DMS 273 treated with DMSO at 0.1 percent for 48 hours (cell line): ENCODE measurements around the gene ST6GALNAC4.

Experiments used
- DNase-seq: peaks from one replicate; lab custom pipeline; 2025; lab: John Stamatoyannopoulos, UW

The ST6GALNAC4 gene, protein sequence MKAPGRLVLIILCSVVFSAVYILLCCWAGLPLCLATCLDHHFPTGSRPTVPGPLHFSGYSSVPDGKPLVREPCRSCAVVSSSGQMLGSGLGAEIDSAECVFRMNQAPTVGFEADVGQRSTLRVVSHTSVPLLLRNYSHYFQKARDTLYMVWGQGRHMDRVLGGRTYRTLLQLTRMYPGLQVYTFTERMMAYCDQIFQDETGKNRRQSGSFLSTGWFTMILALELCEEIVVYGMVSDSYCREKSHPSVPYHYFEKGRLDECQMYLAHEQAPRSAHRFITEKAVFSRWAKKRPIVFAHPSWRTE

DNA sequence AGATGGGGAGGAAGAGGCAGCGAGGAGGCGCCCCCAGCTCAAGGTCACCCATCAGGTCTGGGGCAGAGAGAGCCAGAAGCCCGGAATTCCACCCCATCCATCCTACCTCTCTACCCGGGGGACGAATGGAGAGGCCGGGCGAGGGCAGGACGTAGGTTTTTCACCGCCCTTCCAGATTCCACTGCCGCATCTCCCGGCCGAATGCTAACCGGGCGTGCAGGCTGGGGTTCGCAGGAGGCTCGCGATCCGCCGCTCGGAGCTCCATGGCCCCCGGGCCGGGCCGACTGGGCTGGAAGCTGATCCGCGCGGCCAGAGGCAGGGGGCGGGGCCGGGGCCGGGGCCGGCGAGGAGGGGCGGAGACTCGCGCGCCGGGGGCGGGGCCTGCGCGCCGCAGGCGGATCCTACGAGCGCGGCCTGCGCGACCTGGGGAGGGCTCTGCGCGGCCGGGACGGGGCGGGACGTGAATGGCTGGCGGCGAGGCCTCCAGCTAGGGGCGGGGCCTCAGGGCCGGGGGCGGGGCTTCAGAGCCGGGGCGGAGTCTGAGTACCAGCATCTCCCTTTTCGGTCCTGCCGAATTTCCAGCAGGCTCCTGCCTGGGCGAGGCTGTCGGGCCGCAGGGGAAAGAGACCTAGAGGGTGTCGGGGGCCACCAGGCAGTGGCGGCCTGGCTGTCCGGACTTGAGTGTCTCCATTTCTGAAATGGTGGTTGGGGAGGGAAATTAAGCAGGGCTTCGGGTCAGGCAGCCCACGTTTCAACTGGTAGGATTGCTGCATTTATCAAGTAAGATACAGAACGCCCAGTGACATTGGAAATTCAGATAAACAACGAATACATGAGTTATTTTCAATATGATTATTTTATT, at the start of gene ST6GALNAC4:
TSS of gene ST6GALNAC4 (minus strand) at position 322 of the 862 bp plus-strand sequence. CDS start 622 bp downstream, outside the sequence.
- DNase-seq, result peak; percentile 62

DNA sequence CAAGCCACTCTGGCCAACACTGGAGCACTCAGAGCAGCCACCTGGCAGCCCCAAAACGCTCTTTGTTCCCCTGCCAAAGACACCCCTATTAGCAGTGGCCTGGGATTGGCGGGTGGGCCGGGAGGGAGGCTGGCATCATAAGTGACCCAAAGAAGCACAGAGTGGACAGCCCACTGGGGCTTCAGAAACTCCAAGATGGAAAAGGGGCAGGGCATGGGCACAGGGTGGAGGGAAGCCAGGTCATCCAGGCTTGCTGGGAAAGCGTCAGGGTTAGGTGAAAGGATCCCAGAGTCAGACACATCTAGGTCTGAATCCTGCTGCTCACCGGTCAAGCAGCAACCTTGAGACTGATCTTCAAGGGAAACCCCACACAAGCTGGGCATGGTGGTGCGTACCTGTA, 49.1 kb upstream of the ST6GALNAC4 start:
- no peak for DNase-seq

DNA sequence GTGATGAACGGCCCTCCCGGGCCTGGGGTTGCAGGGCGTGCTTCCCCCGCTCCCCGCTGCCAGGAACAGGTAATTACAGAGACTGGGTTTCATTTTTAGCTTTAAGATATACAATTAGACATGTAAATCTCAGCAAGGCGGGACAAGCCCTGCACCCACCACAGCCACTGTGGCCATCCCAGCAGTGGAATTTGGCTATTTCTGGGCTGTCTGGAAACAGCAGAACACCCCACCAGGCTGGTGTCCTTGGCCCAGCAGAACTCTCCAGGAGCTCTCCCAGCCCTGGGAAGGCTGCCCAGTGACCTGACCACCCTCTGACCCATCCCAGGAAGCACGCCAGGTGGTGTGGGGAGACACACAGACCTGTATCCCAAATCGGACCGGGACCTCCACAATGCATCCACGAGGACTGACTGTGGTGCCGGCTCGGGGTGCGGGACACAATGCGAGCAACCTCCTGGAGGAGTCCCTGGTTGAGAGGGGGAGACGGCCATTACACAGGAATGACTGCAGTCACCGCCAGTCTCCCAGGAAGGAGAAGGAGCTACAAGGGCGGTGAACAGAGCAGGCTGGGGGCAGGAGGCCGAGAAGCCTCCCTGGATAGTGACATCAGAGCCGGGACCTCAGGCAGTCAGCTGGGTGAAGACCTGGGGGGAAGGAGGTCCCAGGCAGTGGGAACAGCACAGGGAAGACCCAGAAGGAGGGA, 46.7 kb upstream of the ST6GALNAC4 start:
- DNase-seq, result no peak

DNA sequence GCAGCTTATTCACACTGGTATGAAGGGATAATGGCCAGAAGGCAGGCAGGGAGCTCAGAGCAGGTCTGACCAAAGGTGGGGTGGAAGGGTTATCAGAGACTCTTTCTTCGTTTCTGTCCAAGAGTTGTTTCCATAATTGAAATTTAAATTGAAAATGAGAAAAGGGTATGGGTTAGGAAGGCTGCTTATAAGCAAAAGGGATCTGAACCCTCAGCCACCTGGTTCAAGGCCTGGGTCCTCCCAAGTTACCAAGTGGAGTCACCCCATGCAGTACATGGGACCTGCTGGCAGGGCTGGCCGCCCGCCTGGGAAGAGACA, 46.2 kb upstream of the ST6GALNAC4 start:
- DNase-seq, result no peak

DNA sequence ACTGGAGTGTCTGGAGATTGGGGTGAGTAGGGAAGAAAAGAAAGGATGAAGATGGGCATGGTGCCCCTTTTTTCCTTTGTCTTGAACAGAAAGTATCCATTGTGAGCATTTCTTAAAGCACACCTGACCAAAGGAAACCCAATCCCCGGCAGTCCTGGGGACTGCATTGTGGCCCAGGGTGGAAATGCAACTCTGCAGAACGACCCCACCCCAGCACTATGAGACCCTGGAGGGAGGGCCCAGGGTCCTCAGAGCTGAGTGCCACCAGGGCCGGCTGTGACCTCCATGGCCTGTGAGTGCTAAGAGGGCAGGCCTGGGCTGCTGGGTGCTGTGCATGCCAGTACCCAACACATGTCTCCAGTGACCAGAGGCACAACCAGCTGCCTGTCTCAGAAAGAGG, 45.4 kb upstream of the ST6GALNAC4 start:
- no peak for DNase-seq

DNA sequence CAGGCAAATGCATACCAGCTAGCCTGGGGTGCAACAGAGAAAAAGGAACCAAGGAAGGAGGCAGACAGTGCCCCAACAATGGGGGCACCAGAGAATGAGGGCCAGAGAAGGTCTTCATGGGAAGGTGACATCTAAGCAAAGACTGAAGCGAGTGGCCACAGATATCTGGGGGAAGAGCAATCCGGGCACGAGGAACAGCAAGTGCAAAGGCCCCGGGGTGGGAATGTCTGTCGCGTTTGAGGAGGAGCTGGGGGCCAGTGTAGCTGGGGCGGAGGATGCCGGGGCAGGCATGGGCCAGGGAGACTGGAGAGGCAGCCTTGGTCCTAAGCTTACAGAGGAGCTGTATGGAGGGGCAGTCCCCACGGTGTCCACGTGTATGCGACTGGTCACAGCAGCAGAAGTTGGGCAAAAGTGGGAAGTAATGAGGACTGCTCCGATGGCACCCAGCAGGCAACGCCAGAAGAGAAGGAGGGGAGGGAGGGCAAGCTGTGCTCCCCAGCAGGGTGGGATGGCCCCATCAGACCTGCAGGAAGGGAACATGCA, 44.8 kb upstream of the ST6GALNAC4 start:
- DNase-seq, result no peak

DNA sequence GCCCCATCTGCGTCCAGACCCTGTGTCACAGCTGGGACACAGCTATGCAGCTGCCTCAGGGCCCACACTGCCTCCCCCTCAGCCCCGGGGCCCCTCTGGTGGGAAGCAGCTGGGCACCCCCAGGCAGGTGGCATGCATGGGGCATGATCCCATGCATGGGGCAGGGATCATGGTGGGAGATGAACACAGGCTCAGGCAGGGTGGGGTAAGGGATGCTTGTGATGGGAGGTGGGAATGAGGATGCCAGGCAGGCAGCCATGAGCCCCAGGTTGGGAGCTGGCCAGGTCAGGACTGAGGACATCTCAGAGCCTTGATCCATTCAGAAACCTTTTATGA, 44.3 kb upstream of the ST6GALNAC4 start:
- DNase-seq, result no peak

DNA sequence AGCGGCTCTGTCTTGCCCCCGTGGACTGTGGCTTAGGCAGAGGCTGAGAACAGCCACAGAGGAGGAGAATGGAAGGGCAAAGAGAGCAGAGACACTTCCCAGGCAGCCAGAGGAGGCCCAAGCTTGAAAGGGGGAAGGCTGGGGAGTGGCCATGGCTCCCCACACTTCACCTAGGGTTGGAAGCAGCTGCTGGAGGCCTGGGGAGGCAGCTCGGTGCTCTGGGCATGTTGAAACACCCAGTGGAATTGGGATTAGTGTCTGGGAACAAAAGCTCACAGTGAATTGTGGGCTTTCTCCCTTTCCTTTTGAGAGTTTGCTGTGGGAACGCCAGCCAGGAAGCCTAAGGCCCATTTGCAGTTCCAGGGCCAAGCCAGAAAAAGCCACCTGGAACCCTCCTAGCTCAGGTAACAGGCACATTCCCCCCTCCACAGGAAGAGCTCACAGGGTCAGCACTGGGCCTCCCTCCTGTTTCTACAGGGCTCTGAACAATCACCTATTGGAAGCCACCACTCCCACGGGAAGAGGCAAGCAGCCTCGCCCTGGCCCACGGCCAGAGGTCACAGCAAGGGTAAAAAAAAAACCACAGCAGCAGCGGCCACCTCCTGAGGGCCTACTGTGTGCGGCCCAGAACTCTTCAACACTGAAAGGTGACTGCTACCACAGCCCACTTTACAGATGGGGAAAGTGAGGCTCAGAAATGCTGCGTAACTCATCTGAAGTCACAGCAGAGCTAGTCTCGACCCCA, 43.7 kb upstream of the ST6GALNAC4 start:
- DNase-seq, result no peak

DNA sequence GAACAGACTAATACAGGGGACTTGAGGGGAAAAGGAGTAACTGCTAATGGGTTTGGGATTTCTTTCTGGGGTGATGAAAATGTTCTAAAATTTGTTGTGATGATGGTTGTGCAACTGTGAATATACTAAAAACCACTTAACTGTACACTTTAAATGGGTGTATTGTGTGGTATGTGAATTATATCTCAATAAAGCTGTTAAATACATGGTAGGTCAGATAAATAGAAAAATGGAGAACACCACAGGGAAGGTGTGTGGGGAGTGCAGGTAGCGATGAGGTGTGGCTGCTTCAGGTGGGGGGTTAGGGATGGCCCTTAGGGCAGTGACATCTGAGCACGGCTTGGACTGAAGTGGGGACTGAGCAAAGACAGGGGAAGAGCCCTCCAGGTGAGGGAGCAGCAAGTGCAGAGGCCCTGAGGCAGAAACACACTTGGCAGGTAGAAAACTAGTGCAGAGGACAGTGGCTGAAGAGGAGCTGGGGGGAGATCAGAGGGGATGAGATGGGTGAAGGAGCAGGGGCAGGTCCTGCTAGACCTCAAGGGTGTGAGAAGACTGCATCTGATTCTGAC, 43.1 kb upstream of the ST6GALNAC4 start:
- no peak for DNase-seq

DNA sequence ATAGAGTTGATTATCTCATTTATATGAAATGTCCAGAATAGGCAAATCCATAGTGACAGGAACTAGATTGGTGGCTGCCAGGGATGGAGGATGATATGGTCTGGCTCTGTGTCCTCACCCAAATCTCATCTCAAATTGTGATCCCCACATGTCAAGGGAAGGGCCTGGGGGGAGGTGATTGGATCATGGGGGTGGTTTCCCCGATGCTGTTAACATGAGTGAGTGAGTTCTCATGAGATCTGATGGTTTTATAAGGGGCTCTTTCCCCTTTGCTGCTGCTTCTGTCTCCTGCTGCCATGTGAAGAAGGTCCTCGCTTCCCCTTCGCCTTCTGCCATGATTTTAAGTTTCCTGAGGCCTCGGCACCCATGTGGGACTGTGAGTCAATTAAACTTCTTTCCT, 42.6 kb upstream of the ST6GALNAC4 start:
- DNase-seq, result no peak

DNA sequence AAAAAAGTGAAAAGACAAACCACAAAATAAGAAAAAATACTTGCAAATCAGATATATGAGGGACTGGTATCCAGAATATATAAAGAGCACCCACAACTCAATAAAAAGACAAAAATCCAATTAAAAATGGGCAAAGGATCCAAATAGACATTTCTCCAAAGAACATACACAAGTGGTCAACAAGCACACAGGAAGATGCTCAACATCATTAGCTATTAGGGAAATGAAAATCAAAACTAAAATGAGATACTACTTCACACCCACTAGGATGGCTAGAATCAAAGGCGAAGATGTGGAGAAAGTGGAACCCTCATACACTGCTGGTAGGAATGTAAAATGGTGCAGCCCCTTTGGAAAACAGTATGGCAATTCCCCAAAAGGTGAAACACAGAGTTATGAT, 41.9 kb upstream of the ST6GALNAC4 start:
- no peak for DNase-seq

DNA sequence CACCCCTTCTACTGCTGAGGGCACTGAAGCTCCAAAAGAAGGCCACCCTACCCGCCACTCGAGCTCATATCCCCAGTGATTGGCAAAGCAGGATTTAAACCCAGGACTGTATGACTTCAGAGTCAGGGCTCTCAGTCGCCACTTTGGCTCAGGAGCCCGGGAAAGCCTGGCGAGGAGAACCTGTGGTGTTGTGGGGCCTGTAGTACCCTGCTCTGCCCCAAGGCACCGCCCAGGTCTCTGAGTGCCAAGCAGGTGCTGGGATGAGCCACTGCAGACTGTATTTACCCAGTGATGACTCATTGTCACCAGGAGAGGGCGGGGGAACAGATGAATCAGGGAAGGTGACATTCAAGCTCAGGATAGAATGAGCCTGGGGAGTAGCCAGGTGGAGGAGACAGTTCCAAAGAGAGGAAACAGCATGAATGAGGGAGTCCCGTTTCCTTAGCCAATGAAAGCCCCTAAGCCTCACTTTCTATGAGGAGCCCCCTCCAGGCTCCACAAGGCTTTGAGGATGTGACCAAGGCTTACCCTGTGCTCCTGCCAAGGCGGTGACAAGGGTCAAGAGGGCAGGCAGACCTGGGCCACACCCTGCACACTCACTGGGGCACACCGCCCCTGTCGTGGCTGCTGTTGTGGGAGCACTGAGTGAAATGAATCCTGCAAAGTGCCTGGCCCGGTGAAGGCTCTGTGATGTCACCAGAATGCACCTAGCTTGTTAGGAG, 38.6 kb upstream of the ST6GALNAC4 start:
- peak; percentile 18 for DNase-seq

DNA sequence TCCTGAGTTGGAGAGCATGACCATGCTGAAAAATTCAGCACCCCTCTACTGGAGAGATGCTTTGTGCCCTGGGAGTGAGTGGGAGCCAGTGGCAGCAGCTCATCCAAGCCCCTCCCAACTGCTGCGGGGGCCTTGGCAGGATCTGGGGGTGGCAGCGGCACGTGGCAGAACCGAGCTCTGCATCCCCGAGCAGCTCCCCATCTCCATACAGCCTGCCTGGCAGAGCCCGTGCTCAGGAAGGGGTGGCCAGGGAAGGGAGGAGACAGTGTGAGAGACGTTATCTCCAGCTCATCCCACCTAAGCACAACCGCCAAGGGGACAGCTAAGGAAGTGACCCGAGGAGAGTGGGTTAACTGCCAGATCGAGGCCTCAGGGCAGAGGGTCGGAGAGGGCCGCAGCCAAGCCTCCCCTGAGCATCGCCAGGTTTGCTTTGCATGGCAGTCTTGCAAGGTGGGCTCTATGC, 38.0 kb upstream of the ST6GALNAC4 start:
- DNase-seq, result no peak

DNA sequence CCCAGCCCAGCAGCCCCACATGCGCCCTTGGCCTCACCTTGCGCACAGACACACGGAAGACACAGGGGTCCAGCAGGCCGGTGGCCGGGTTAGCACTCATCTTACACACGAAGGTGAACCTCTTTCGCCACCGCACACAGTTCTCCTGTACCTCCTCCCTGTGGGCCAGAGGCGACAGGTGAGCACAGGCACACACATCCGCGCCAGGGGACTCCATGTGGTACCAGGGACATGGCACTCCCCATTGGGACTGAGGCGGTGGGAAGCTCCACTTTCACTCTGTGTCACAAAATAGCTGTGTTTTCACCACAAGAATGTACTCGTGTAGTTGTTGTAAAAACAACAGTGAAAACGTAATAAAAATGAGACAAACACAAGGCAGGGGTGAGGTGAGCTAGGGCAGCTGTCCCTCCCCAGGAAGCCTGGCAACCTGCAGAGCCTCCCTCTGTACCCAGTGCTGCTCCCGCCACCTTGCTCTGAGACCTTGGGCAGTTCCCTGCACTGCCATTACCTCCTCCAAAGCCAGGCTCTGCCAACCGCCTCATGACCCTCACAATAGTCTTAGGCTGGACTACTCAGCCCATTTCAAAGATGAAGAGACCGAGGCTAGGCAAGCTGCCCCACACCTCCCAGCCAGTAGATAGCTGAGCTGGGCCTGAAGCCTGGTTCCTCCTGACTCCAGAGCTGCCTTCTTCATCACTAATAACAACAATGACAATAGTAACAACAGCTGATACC, 37.1 kb upstream of the ST6GALNAC4 start:
- no peak for DNase-seq

DNA sequence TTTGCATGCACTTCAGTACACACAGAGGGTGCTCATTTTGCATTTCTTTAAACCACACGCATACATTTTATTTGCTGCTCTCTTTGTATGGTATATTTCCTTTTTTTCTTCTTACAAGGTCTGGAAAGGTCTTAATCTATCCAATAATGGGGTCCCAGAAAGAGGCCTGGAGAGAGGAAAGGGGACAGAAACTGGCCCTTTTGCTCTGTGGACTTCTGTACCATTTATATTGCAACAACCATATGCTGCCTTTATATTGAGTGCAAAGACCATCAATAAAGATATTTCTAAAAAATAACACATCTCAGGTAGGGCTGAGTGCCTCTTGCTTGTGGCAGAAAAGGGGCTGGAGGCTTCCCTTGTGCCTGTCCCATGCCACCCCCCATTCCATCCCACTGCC, 36.3 kb upstream of the ST6GALNAC4 start:
- DNase-seq, result no peak

DNA sequence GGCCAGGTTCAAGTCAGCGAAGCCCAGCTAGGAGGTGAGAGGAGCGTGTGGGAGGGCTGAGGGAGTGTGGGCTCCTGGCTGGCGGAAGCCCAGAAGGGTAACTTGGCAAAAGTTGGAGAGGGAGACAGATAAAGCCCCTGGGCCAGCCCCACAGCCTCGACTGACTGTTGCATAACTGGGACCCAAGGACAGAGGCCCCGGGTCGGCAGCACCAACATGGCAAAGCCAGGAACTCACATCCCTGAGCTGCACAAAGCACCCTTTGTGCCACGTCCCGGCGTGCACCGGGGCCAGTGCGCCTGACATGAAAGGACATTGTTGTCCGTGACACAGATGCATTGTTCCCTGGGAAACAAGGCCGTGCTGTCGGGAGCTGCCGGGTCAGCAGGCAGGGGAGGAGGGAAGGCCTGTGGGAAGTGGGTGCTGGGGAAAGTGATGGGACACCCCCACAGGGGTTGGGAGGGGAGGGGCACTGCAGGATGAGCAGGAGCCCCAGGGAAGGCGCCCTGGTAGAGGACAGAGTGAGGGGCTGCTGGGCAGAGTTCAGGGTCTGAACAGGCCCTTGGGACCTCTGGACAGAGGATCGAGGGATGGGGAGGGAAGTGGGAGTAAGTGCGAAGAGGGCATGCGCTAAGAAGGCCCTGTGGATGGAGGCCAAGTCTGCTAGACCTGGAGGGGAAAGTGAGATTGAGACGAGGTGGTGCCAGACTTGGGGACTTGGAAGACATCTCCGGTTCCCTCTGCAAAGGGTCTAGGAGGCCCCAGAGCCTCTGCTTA, 33.9 kb upstream of the ST6GALNAC4 start:
- no peak for DNase-seq

DNA sequence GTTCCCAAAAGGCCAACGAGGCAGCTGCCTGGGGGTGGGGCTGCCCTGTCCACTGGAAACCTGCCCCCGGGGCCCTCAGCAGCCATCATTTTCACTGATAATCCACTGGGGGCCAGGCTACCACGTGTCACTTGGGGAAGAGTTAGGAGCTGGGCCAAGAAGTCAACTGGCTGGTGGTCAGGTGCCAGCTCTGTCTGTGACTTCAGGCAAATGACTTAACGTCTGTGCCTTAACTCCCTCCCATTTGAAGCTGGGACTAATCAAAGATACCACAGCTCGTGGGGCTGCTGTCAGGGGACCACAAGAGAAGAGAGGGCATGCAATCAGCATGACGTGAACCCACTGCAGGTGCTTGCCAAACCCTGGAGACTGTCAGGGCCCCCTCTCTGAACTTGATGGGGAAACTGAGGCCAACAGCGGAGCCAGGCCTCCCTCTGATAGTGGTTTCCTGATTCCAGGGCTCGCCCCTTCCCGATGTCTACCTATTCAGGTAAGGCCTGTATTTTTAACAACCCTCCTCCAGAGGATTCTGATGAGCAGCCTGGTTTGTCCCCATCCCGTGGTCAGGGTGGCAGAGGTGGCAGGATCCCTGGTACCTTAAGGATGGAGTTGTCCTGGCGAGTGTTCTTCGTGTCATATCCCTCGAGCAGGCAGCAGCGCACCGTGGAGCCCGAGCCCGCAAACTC, 33.1 kb upstream of the ST6GALNAC4 start:
- no peak for DNase-seq

DNA sequence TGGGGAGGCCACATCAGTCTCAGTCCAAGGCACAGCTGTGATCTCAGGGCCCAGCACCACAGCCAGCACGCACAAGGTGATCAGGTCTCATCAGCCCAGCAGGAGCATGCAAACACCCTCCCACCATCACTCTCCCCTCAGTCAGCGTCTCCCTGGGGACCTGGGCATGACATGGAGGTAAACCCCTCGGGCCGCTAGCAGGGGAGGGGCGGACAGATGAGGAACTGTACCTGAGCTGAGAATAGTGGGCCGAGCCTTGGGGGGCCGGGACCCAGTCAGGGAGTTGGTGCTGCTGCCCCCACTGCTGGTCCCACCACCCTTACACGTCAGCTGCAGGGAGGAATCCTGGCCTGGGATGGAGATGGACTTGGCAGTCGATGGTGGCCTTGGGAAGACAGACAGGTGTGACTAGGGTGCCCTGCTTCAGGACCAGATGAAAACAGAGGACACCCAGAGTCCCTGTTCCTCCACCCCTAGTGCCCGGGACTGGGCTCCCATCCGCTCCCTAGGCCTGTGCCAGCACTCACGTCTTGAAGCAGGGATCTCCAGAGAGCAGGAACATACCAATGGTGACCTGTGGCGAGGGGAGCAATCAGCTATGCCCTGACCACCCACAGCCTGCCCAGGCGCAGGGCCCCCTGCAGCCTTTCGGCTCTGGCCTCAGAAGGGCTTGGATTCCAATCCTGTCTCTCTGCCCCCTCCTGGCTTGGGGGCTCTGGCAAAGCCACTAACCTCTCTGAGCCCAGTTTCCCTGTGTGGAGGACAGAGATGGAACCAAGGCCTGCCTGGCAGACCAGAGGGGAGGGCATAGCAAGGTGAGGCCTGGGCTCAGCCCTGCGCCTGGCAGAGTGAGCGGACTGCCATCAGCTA, 31.2 kb upstream of the ST6GALNAC4 start:
- DNase-seq, result no peak
